ENCODE data around the gene CSPG4.
A peak's percentile ranks its signal among the peaks of the same experiment; 100 is the strongest.

CSPG4 gene

DNA sequence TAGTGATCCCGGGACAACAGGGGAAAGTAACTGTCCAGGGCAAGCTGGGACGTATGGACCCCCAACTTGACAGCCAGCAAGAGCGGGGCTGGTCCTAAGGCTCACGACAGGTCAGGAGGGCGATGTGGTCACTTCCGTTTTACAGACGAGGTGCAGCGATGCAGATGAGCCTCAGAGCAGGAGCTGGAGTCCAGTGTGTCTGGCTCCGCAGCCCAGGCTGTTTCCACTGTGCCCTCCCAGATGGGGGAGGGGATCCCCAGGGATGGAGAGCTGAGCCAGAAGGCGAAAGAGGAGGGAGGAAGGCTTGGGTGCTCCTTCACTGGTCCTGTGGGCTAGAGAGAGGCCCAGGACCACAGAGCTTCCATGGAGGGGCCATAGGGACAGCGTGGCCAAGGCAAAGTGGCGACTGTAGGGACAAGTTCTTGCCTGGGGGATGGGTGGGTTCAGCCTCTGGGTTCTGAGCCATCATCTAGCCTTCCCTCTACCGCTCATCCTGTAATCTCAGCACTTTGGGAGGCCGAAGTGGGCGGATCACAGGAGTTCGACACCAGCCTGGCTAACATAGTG, 59.2 kb downstream of the CSPG4 start:
- Histone ChIP-seq H3K4me3 (peak overlapping the region; percentile 53), H3K27ac (peak overlapping the region; percentile 12 to 75)
- DNase-seq (ENCODE audit: low spot score): no peak
- TF ChIP-seq, protein P1, sequence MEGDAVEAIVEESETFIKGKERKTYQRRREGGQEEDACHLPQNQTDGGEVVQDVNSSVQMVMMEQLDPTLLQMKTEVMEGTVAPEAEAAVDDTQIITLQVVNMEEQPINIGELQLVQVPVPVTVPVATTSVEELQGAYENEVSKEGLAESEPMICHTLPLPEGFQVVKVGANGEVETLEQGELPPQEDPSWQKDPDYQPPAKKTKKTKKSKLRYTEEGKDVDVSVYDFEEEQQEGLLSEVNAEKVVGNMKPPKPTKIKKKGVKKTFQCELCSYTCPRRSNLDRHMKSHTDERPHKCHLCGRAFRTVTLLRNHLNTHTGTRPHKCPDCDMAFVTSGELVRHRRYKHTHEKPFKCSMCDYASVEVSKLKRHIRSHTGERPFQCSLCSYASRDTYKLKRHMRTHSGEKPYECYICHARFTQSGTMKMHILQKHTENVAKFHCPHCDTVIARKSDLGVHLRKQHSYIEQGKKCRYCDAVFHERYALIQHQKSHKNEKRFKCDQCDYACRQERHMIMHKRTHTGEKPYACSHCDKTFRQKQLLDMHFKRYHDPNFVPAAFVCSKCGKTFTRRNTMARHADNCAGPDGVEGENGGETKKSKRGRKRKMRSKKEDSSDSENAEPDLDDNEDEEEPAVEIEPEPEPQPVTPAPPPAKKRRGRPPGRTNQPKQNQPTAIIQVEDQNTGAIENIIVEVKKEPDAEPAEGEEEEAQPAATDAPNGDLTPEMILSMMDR (IDR thresholded peaks at IDR 0.05): no peak

DNA sequence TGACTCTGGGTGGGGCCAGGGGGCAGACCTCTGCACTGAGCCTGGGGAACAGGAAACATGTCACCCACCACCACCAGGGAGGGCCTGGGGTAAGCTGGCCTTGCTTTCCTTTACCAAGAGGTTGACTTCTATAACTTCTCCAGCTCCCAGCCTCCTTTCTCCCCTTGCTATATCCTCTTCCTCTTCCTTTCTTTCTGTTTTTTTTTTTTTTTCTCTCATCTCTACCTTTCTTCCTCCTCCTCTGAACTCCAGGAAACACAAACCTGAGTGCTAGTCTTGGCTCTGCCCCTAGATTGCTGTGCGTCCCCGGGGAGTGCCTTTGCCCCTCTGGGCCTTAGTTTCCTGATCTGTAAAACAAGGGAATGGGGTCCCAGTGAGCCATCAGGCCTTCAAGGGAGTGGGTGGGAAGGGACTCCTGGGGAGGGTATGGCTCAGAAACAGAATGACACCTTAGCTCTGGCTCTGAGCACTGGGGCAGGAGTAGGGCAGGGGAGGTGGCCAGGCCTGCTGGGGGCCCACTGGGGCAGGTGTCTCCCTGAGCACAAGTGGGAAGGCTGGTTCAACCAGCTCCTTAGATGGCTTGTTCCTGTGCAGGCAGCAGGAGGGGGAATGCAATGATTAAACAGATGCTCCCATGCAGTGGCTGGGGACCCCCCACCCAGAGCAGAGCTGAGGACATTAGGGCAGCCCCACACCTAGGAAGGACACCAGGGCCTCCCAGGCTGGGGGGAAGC, 60.7 kb downstream of the CSPG4 start:
- DNase-seq (ENCODE audit: low spot score): no peak
- peak overlapping the region; percentile 88 for H3K4me3 ChIP-seq
- H3K27ac ChIP-seq: peak overlapping the region; percentile 12 to 99
- TF ChIP-seq, protein P1 (IDR thresholded peaks at IDR 0.05): no peak

DNA sequence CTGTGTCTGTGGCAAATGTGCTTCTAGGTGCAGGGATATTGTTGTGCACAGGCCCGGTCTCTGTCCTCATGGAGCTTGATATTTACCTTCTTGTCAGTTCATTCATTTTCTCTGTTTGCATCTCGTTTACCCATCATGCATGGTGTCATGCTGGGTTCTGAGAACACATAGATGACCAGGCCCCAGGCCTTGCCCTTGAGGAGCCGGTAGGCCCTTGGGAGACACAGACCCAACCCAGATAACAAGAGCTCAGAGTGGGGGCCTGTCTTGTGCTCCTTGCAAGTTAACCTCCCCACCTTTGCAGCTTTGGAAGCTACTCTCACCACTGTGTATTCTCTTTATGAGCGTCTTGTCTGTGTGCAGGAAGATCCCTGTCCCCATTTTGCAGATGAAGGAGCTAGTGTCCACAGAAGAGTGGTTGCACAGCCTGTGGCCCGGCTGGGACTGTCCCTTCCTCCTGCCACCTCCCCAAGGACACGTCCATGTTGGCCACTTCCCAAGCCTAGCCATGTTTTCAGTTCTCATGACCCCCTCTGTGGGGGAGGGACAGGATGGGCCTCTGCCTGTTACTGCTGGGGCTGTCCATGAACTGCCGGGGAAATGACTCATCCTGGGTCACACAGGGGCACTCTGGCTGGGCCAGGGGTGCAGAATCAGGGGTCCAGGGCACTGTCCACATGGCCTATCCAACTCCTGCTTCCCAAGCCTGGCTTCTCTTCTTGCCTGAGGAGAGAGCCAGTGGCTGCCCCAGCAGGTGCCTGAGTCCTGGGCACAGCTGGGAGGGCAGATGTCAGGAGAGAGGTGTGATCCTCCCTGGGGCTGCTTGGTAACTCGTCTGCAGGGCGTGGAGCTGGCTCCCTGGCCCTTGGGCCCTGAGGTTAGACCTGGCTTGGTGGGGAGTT, 61.5 kb downstream of the CSPG4 start:
- H3K27ac ChIP-seq: peak overlapping the region; percentile 12 to 99
- peak overlapping the region; percentile 88 for H3K4me3 ChIP-seq
- DNase-seq (ENCODE audit: low spot score): no peak
- TF ChIP-seq, protein P1 (IDR thresholded peaks at IDR 0.05): no peak

DNA sequence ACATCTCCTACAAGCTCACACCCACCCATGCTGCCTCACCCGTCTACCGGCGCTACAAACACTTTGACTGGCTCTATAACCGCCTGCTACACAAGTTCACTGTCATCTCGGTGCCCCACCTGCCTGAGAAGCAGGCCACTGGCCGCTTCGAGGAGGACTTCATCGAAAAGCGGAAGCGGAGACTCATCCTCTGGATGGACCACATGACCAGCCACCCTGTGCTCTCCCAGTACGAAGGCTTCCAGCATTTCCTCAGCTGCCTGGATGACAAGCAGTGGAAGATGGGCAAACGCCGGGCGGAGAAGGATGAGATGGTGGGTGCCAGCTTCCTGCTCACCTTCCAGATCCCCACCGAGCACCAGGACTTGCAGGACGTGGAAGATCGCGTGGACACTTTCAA, 62.8 kb downstream of the CSPG4 start:
- peak overlapping the region; percentile 88 for H3K4me3 ChIP-seq
- DNase-seq (ENCODE audit: low spot score): no peak
- TF ChIP-seq, protein P1 (IDR thresholded peaks at IDR 0.05): no peak
- H3K27ac ChIP-seq: peak overlapping the region; percentile 12 to 99

DNA sequence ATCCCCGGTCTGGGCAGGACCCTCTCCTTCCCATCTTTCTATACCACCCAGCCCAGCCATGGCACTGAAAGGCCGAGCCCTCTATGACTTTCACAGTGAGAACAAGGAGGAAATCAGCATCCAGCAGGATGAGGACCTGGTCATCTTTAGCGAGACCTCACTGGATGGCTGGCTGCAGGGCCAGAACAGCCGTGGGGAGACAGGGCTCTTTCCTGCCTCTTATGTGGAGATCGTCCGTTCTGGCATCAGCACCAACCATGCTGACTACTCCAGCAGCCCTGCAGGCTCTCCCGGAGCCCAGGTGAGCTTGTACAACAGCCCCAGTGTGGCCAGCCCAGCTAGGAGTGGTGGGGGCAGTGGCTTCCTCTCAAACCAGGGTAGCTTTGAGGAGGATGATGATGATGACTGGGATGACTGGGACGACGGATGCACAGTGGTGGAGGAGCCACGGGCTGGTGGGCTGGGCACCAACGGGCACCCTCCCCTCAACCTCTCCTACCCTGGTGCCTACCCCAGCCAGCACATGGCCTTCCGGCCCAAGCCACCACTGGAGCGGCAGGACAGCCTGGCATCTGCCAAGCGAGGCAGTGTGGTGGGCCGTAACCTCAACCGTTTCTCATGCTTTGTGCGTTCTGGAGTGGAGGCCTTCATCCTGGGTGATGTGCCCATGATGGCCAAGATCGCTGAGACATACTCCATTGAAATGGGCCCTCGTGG, 63.4 kb downstream of the CSPG4 start:
- H3K27ac ChIP-seq: peak overlapping the region; percentile 94 to 99
- no peak for DNase-seq (ENCODE audit: low spot score)
- TF ChIP-seq, protein P1 (IDR thresholded peaks at IDR 0.05): no peak
- H3K4me3 ChIP-seq: peak overlapping the region; percentile 88

DNA sequence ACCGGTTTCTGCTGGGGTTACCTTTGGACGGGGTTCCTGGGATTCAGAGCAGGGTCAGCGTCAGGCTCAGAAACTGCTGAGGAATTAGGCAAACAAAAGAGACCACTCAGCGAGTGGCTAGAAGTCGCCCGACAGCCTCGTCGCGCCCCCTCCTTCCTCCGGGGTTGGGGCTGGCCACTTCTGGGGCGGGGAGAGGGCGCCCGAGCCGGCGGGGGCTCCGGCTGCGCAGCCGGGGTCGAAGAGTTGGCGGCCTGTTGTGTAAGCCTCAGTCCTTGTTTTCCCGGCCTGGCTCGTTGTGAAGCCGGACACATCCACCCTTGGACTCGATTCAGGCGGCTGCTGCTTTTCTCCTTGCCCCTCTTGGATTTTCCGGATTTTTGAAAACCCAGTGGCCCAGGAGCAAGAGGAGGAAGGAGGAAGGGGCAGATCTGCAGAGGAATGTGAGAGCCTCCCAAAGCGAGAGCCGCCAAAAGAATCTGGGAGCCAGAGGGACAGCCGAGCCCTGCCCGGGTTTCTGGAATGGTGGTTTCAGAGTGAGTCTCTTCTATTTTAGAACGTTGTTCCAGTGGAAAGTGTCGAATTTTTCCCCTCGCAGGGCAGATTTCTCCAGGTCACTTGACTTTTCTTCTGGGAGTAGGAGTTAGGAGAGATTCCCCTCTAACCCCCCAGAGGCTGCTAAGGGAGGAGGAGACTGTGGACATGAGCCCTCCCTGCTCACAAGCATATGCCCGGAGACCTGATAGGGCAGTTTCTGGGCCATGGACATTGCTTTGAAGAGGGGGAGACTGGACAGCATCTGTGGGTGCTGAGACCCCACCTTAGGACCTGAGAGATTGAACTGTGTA, 64.3 kb downstream of the CSPG4 start:
- no peak for DNase-seq (ENCODE audit: low spot score)
- Histone ChIP-seq H3K27ac (peak overlapping the region; percentile 94 to 99), H3K4me3 (peak overlapping the region; percentile 88)
- TF ChIP-seq, protein P1 (IDR thresholded peaks at IDR 0.05): no peak

Measured in coronary artery (tissue), 2 donors.